ENCODE data around the gene TPP1. TPM values are rescaled to one million over a fixed set of nuclear protein-coding genes. Genes with fewer than 3 reads are reported as not detected.

The TPP1 gene
- total and polyA plus RNA-seq, 2 donors (not counting 1 experiment from before 2014, with no cell fraction given), result 127 to 136 TPM

DNA sequence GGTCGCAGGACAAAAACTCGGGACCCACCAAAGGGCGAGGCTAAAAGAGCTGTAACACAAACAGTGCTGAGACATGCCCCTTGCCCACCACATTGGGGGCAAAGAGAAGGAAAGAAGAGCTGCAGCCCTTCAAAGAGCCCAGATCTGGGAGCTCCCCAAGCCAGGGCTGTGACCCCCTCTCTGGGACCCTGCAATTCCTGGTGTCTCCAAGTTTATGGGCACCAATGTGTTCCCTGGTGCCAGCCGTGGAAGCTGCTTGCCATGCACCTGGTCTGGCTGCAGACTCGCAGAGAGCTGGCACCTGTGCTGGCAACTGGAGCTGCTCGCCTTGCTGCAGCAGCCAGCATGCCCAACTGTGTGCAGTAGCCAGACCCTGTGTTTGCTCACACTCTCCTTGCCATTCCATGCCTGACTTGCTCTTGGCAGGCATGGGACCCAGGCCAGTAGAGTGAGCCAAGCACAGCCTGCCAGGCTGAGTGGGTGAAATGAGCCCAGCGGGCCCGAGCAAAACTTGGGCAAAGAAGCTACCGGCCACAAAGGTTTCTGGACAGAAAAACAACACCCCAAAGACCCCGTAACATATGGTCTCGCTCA lies 31.8 kb downstream of the TPP1 start:
- Histone ChIP-seq H2AFZ (ENCODE audit: low read length) (no peak overlapping the region), H3K4me1 (ENCODE audit: control insufficient read depth, extremely low read depth, insufficient read depth, low read length) (no peaks in the 10 kb centered on the region), H3K9me3 (ENCODE audit: control insufficient read depth, insufficient read depth, low read depth, low read length) (no peaks in the 10 kb centered on the region), H3K27me3 (ENCODE audit: control insufficient read depth, insufficient read depth, low read length) (no peaks in the 10 kb centered on the region), H3K4me3 (replicated peaks in 1 of 4; ENCODE audit: control extremely low read depth in 1 of 4, insufficient read depth in 1 of 4, low read depth in 3 of 4, low read length in 4 of 4) (no peak overlapping the region), H3K4me2 (ENCODE audit: extremely low read depth, insufficient read depth, low read length) (no peak overlapping the region), H3K9ac (ENCODE audit: insufficient read depth, low read length) (no peak overlapping the region), H3K36me3 (ENCODE audit: control insufficient read depth, insufficient read depth, low read length) (no peaks in the 10 kb centered on the region), H3K27ac (ENCODE audit: insufficient read depth, low read length) (no peak overlapping the region), H3K79me2 (ENCODE audit: control insufficient read depth, insufficient read depth, low read length) (no peaks in the 10 kb centered on the region), H4K20me1 (ENCODE audit: control insufficient read depth, extremely low read depth, insufficient read depth, low read length) (no peaks in the 10 kb centered on the region)
- no peak for TF ChIP-seq EZH2 (IDR thresholded peaks at IDR 0.05; ENCODE audit: low read length, missing control alignments)
- TF ChIP-seq CTCF (conservative IDR thresholded peaks at IDR 0.05 in 1 of 2, IDR thresholded peaks at IDR 0.05 in 1 of 2; ENCODE audit: low read depth in 1 of 2, low read length in 2 of 2), result no peak
- DNase-seq (ENCODE audit: low read depth in 2 of 2), result no peak

DNA sequence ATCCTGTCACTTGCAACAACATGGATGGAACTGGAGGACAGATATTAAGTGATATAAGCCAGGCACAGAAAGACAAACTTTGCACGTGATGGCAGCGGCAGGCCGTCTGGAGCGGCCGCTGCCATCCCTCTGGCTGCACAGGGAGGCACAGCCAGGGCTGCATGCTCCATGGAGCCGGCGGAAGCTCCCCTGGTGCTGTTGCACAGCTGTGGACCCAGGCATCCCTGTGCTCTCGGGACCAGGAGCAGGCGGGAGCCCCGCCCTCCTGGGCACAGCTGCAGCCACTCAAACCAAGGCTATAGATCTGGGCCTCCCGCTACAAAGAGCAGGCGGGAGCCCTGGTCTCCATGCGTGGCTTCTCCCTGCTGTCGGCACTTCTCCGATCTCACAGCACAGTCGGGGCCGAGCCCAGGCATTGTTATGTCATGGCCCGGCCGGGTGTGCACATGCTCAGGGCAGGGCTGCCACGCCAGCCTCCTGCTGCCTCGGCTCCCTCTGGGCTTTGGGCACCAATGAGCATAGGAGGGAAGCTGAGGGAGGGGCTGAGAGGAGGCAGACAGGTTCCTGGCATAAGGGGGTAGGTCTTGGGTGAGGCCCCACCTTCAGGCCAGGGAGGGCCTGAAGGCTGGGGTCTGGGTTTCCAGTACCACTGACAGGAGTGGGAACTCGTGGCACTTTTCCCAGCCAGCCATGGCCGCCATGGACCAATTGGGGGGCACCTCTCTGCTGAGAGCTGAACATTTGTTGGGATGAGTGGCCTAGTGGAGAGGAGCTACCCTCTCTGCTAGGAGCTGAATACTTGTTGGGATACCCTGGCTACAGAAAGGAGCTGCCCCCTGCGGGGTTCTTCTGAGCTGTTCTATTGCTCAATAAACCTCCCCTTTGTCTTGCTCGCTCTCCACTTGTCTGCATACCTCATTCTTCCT lies 32.5 kb downstream of the TPP1 start:
- Histone ChIP-seq H3K27me3 (ENCODE audit: control insufficient read depth, insufficient read depth, low read length) (no peaks in the 10 kb centered on the region), H3K4me1 (ENCODE audit: control insufficient read depth, extremely low read depth, insufficient read depth, low read length) (no peaks in the 10 kb centered on the region), H3K36me3 (ENCODE audit: control insufficient read depth, insufficient read depth, low read length) (no peaks in the 10 kb centered on the region), H3K4me2 (ENCODE audit: extremely low read depth, insufficient read depth, low read length) (no peak overlapping the region), H3K9me3 (ENCODE audit: control insufficient read depth, insufficient read depth, low read depth, low read length) (no peaks in the 10 kb centered on the region), H3K4me3 (replicated peaks in 1 of 4; ENCODE audit: control extremely low read depth in 1 of 4, insufficient read depth in 1 of 4, low read depth in 3 of 4, low read length in 4 of 4) (no peak overlapping the region), H3K9ac (ENCODE audit: insufficient read depth, low read length) (no peak overlapping the region), H3K79me2 (ENCODE audit: control insufficient read depth, insufficient read depth, low read length) (no peaks in the 10 kb centered on the region), H3K27ac (ENCODE audit: insufficient read depth, low read length) (no peak overlapping the region), H4K20me1 (ENCODE audit: control insufficient read depth, extremely low read depth, insufficient read depth, low read length) (no peaks in the 10 kb centered on the region), H2AFZ (ENCODE audit: low read length) (no peak overlapping the region)
- TF ChIP-seq EZH2 (IDR thresholded peaks at IDR 0.05; ENCODE audit: low read length, missing control alignments) (no peak), CTCF (conservative IDR thresholded peaks at IDR 0.05 in 1 of 2, IDR thresholded peaks at IDR 0.05 in 1 of 2; ENCODE audit: low read depth in 1 of 2, low read length in 2 of 2) (no peak)
- no peak for DNase-seq (ENCODE audit: low read depth in 2 of 2)

GRCh38 chr11:6584528-6584927 lies 34.7 kb downstream of the TPP1 start:
- Histone ChIP-seq H3K27ac (ENCODE audit: insufficient read depth, low read length) (no peak overlapping the region), H3K79me2 (ENCODE audit: control insufficient read depth, insufficient read depth, low read length) (no peaks in the 10 kb centered on the region), H3K4me2 (ENCODE audit: extremely low read depth, insufficient read depth, low read length) (no peak overlapping the region), H3K4me3 (replicated peaks in 1 of 4; ENCODE audit: control extremely low read depth in 1 of 4, insufficient read depth in 1 of 4, low read depth in 3 of 4, low read length in 4 of 4) (no peak overlapping the region), H4K20me1 (ENCODE audit: control insufficient read depth, extremely low read depth, insufficient read depth, low read length) (no peaks in the 10 kb centered on the region), H2AFZ (ENCODE audit: low read length) (no peak overlapping the region), H3K9me3 (ENCODE audit: control insufficient read depth, insufficient read depth, low read depth, low read length) (no peaks in the 10 kb centered on the region), H3K36me3 (ENCODE audit: control insufficient read depth, insufficient read depth, low read length) (no peaks in the 10 kb centered on the region), H3K4me1 (ENCODE audit: control insufficient read depth, extremely low read depth, insufficient read depth, low read length) (no peaks in the 10 kb centered on the region), H3K27me3 (ENCODE audit: control insufficient read depth, insufficient read depth, low read length) (no peaks in the 10 kb centered on the region), H3K9ac (ENCODE audit: insufficient read depth, low read length) (no peak overlapping the region)
- TF ChIP-seq CTCF (conservative IDR thresholded peaks at IDR 0.05 in 1 of 2, IDR thresholded peaks at IDR 0.05 in 1 of 2; ENCODE audit: low read depth in 1 of 2, low read length in 2 of 2), result no peak
- no peak for TF ChIP-seq EZH2 (IDR thresholded peaks at IDR 0.05; ENCODE audit: low read length, missing control alignments)
- no peak for DNase-seq (ENCODE audit: low read depth in 2 of 2)
